CD4-positive, alpha-beta T cell treated with Interleukin-21 for 1 hour (primary cell): ENCODE data around the gene IL22RA1.

ENCODE experiments used
- DNase-seq: peaks from one replicate; pipeline ENCODE4 v3.0.0-alpha.2; 2020

Gene IL22RA1

DNA sequence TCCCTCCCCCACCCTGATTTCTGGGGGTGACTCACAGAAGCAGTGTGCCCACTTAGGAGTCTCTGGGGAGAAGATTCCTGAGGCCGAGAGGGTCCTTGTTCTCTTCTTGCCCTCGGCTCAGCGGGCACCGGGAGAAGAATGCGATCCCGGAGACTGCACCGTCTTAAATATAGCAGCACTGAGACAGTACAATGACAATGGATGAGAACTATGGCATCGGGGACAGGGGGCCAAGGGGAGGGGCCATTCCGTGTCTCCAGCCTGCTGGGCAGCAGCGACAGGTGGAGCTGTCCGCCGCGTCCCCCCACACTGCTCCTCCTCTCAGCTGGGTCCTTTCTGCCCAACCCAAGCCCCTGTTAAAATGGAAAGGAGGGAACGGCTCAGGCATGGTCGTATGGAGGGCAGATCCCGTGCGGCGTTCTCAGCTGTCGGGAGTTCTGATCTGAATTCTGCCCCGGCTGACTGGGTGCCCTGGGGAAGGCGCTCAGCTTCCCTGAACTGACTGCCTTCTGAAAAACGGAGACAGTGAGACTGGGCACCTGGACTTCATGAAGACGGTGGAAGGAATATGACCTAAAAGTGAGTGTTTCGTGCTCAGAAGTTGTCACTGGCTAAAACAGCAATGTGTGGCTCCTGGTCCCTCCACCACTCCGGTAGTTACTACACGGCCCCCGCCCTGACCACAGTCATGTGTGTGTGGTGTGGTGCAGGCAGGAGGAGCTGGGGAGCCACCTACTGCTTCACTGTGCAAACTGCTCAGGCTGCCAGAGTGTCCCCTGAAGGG is 30.8 kb downstream of the IL22RA1 start, which contains the start of gene MYOM3:
TSS of gene MYOM3 (minus strand) at position 140 of the 784 bp plus-strand sequence. CDS start 3,499 bp downstream, outside the sequence.
- DNase-seq, result peak; percentile 47

DNA sequence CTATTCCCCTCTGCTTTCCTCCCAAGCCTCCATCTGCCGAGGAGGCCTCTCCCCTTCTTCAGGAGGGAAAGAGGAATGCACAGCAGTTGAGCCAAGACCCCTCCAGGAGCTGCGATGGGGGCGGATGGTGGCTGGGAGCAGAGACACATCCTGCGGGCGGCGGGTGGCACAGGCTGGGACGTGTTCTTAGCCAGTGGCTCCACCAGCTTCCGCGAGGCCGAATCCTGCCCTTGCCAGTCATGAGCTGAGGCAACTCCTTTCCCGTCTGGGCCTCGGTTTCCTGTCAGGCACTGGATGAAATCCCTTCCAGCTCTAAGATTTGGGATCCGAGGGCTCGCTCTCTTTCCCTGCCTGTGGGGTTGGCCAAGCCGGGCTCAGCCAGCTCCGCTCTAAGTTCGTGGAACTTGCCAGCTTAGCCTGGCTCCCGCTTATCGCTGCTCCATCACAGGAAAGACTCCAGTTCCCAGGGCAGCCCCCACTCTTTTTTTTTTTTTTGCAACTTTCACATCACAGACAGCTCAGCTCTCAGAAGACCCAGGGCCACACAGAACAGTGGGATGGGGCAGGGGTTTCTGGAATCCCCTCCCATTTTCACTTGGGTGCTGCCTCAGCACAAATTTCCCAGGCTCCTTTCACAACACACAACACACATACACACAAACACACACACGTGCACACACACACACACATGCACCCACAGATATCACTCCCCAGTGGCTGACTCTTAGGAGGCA is 31.5 kb downstream of the IL22RA1 start:
- DNase-seq, result no peak

DNA sequence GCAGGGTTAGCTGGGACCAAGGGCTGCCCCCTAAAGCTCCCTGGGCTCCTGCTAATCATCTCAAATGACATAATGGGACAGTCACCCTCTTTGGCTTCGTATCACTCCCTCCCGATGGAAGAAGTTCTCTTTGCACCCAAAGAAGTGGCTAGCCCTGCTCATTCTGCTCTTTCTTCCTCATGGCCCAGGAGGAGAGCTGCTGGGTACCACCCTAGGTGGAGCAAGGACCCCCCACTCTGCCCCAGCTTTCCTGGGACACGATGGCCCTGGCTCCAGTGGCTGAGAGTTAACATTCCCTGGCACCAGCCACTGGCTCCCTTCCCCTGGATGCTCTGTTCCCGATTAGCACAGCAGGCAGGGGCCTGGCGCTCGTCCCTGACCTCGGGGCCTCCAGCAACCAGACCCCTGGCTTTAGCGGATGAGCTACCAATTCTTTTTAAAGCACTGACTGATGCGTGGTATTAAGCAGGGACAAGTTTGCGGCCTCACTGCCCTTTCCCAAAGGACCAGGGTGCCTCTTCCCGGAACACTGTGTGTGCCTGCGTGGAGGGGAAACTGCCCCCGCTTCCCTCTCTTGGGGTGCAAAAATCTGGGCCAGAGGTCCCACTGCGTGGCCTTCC is 32.2 kb downstream of the IL22RA1 start:
- no peak for DNase-seq

DNA sequence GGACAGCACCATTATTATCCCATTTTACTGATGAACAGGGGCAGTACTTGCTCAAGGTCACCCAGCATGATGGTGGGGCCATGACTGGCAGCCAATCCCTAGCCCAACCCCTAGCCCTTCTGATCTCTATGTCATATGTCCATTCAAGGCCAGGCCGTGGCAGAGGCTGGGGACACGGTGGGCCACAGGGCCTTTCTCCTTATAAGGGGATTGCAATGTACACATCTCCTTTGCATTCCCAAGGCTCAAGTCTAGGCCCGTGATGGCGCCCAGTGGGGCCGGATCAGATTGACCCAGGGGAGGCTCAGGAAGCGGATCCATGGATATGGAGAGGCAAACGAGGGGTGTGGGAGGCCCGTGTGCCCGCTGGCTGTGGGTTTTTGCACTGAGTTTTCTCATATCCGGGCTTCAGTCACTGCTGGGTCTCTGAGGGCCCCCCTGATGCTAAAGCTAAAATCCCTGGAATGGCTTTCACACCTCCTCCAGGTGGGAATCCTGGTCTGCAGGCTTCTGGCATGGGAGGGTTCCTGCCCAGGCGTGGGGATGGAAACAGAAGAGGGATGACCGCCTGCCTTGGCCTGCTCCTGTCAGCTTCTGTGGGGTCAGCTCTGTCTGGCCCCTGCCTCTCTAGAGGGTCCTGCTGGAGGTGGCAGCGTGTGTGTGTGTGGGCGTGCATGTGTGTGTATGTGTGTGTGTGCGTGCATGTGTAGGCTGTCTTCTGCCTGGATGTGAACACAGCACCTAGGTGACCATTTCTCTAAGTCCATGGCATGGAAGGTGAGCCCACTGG is 33.1 kb downstream of the IL22RA1 start:
- no peak for DNase-seq

DNA sequence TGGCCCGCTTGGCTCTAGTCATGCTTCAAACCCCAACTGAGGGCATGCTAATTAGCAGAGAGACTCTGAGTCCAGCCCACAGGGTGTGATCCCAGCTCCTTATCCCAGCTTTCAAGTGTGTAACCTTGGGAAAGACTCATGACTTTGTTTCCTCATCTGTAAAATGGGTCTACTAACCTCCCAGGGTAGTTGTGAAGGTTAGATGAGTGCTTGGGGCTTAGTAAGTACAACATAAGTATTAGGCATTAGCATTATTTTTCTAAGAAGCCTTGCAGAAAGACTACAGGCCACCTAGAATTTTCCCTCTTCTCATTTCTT is 33.8 kb downstream of the IL22RA1 start:
- no peak for DNase-seq

DNA sequence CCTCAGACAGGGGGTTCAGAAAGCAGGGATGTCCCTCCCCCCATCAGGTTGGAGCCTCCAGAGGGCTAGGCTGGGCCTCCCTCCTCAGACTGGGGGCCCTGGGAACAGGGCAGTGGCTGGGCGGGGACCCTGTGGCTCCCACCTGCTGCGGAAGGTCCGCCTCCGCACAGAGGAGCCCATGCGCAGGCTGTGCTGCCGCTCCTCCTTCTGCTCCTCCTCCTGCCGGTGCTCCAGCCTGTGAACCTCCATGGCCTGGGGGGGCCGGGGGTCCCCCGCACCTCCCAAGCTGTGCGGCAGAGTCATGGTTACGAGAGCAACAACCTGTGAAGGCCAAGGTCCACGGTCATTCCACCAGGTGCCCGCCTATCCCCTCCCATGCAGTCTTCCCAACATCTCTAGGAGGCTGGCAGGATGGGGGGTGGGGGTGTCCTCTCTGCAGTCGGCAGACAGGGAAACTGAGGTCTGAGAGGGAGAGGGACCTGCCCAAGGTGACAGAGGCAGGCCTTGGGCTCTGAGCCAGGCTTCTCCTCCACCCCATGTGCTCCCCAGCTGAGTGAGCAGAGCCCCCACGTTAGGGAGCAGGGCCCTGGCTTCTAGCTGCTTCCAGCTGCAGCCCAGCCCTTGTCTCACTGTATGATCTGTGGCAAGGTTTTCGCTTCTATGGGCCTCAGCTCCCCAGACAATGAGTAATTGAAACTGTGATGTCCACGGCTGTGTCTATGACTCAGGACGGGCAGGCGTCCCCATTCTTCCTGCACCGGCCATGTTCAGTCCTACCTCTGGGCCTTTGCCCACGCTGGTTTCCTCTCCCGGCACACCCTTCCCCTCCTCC is 34.4 kb downstream of the IL22RA1 start:
- DNase-seq, result no peak

DNA sequence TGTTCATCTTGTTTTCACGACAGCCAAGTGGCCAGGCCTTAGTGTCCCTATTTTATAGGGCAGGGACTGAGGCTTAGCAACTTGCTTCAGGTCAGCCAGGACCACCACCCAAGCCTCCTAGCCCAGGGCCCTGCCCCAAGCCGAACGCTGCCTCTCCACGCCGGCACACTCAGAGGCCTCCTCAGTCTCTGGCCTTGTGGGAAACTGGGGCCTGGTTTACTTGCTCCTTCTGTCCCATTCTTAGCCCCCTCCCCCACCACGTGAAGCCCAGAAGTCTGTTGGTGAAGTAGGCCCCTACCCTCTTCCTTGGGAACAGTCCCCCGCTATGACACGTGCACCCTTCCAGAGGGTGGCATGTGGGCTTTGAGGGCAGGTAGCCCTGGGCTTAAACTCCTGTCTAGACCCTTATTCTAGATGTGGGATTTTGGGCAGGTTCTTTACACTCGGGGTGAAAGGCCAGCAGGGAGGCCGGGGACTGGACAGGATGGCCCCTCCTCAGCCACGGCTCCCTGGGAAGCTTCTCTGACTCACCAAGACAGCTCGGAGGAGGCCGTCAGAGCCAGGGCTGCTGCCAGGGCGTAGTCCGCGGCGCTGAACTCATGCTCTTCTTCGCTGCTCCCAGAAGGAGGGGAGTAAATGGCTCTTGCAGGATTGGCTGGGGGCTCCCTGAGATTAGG is 35.3 kb downstream of the IL22RA1 start:
- DNase-seq, result no peak

DNA sequence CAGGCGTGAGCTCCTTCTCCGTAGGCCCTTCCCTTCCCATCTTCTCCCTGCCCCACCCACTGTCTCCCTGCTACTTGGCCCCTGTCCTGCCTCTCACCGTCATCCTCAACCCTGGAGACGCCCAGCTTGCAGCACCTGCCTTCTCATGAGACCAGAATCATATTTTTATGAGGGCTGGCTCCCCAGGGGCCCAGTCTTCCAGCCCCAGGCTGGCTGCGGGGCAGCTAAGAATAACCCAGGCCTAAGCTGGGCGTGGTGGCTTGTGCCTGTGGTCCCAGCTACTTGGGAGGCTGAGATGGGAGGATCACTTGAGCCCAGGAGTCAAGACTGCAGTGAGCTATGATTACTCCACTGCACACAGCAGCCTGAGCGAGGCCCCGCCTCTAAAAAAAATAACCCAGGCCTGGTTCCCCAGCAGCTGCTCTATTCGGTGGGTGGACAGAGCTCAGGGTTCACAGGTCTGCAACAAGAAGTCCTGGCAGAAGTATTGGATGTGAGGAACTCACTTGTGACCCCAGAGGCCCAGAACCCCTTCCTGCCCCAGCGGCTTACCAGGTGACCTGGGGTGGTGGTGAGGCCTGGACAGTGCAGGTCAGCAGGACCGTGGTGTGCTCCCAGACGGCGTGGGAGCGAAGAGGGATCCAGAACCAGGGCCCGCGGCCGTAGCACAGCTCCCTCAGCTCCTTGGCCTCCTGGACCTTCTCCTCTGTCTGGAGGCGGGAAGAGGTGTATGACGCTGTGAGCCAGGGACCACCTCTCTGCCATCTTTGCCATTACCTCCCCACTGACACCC is 37.4 kb downstream of the IL22RA1 start:
- no peak for DNase-seq

DNA sequence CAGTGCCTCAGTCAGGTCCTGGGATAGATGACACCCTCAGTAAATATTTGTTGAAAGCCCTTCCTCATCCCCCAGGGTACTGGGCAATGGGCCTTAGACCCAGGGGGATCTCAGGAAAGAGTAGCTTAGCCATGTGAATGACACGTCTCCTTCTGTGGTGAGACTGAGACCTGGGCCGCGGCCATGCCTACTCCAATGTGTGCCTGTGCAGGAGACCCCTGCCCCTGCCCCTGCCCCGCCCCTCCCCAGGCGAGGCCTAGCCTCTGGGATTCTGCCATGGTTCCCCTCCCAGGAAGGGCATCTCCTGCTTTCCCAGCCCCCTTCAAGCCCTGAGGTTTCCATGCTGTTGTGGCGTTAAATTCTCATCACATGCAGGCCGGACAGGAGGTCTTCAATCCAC is 38.1 kb downstream of the IL22RA1 start:
- no peak for DNase-seq

DNA sequence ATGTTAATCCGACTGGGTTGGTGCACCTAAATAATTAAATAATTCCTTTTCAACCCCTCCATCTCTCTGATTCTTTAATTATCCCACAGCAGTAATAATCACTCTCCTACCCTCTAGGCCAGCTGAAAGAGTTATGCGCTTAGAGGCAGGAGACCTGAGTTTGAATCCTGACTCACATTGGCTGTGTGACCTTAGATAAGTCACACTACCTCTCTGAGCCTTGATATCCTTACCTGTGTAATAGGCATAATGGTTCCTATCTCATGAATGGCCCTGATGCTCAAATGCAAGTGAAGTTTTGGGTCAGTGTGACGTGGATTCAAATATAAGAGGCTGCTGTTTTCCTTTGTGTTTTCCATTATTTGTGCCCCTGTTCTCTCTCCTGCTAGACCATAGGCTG is 39.1 kb downstream of the IL22RA1 start:
- no peak for DNase-seq

DNA sequence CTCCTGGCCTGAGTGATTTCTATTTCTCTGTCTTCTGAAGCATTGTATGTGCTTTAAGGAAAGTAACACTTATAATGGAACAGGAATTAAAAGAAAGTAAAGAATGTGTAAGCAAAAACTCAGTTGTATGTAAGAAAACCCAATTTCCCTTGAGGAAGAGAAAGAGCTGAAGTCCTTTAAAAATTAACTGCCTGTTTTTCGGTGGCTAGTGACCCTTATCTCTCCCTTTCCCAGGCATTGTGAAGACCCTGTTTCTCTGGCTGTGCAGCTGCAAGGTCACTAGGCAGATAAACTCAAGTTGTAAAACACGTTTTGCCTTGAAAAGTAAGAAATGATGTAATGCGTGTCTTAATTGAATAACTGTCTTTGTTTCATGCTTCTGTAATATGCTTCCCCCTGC is 39.5 kb downstream of the IL22RA1 start:
- DNase-seq, result no peak

DNA sequence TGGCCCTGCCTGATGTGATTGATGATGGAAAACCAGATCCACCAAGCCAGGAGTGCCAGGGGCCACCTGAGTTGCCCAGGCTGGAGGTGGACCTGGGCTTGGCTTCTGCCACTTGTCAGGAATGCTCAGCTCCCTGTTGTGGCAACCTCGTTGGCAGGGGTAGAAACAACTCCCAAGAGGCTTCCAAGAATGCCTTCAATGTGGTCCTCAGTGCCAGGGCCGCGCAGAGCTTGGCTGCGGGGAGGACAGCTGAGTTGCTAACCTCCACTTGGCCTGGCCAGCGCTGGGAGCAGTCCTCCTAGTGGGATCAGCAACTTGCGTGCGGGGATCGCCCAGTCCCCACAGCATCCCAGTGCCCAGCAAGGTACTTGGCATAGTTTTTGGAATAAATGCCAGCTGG is 40.0 kb downstream of the IL22RA1 start:
- no peak for DNase-seq

DNA sequence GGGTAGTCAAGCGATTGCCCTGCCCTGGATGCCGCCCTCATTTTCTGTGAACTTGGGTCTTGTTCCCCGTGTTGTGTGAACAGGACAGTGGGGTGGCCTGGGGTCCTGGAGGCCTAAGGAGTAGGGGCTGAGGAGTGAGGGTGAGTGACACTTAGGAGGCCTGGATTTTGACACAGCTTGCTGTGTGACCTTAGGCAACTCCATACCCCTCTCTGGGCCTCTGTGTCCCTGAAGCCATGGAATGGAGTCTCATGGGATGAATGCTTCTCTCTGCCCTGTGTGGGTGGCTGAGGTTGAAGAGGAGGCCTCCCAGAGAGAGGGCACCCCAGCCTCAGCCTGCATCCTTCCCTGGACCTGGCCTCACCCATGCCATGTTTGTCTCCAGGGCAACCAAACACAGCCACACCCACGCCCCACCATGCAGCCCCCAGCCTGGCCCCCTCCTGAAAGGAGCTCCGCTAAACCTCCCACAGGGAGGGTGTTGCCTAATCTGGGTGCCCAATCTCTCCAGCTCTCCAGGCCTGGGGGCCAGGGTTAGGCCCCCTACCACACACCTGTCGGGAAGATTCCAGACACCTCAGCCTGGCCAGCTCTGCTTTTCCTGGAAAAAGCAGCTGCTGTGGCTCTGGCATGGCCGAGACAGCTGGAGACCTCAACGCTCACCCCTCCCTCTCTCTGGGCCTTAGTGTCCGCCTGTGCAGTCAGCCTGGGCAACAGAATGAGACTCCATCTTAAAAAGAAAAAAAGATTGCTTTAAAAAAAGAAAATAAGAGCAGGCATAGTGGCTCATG is 40.9 kb downstream of the IL22RA1 start:
- DNase-seq, result no peak

DNA sequence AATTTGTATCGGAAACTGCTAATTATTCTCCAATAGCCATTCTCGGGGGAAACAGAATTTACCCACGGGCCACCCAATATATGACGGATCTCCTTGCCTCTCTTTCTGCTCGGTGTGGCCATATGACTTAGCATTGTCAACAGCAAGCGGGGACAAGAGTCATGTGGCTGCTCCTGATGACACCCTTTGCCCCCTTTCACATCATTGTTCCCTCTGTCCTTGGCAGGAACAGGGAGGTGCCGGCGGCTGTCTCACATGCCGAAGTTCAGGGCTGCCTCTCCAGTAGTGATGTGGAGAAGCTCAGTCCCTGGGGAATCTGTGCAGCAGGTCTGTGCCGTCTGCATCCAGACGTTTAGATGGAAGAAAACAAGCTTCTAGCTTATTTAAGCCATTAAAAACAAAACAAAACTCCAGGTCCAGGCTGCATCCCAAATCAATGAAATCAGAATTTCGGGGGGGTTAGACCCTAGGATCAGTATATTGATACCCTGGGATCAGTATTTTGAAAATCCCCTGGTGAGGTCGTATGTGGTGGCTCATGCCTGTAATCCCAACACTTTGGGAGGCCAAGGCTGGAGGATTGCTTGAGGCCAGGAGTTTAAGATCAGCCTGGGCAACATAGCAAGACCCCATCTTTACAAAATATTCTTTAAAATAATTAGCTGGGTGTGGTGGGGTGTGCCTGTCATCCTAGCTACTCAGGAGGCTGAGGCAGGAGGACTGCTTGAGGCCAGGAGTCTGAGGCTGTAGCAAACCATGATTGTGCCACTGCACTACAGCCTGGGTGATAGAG is 41.8 kb downstream of the IL22RA1 start:
- no peak for DNase-seq

DNA sequence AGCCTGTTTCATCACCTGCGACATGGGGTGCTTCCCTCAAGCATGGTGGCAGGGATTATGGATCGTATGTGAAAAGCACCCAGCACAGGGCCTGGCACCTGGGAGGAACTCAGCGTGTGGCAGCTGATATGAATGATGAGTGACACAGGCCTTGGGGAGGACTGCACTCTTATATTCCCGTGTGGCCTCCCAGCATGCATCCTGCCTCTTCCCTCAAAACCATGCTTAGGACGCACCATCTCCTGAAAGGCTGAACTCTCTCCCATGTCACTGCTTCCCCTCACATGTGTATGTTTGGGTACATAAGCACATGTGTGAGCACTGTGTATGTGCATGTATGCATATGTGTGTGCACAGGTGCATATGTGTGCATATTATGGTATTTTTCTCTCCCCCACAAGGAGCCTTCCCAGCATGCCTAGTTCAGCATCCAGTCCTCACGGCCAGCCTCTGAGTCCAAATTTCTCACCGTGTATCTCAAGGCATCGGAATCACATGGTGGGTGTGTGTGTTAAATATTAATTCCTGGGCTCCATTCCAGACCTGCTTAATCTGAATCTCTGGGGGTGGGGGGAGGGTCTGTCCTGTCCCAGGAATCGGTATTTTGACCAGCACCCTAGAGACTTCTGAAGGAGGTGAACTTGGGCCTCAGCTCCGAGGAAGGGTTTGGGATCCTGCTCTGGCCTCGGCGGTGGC is 43.8 kb downstream of the IL22RA1 start:
- no peak for DNase-seq

DNA sequence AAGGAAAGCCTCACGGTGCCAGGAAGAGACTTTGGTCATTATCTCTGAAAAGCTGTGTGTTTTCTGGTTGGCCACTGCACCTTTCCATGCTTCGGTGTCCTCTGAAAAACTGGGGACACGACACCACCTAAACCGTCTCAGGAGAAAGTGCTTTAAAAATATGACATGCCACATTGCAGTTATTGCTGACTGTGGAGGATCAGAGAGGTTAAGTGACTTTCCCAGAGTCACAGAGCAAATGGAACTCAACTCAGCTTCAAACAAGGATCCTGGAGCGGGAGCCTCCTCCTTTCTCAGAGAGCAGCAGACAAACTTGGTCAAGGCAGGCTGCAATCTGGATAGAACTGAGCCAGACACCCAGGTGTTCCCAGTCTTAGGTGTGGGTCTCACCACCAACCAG is 44.8 kb downstream of the IL22RA1 start:
- DNase-seq, result no peak

DNA sequence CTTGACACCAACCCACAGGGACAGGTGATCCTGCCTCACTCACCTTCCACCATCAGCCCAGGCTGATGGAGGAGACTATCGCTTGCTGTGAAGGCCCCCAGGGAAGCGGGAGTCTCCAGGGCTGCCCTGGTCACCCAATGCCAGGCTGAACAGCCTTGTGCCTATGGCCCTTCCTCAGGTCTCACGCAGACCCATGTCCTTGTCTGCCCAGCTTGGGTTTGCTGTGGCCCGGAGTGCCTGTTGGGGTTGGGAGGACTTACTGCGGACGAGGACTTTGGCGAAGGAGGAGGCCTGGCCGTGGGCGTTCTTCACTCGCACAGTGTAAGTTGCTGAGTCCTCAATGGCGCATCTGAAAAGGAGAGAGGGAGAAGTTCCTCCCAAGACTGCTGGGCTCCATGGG is 45.3 kb downstream of the IL22RA1 start:
- no peak for DNase-seq

DNA sequence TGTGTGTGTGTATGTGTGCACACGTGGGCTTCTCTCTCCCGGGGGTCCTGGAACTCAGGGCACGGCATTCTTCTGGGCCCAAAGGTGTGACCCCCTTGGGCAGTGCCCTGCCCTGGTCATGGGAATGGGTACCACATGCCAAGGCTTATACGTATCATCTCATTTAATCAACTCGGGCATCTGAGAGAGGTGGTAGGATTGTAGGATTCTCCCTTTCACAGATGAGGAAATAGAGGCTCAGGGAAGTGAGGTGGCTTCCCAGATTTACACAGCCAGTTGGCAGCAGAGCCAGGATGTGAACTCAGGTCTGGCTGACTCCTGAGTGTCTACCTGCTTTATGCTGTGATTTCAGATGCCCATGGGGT is 46.2 kb downstream of the IL22RA1 start:
- DNase-seq, result no peak
